Measurements from ENCODE around the gene FXYD7.

Gene FXYD7

GRCh38 chr19:35105411-35106290, 37.4 kb upstream of the FXYD7 start:
- H3K36me3 Mint-ChIP-seq (ENCODE audit: low read depth) = no peaks in the 10 kb centered on the region
- peaks cover 2% of the 10 kb centered on the region for H3K27me3 Mint-ChIP-seq (ENCODE audit: low read depth)
- DNase-seq (ENCODE audit: low spot score) = no peak
- no peak overlapping the region for H3K4me3 Mint-ChIP-seq
- H3K9me3 Mint-ChIP-seq = no peaks in the 10 kb centered on the region
- no peak overlapping the region for H3K27ac Mint-ChIP-seq
- H3K4me1 Mint-ChIP-seq (ENCODE audit: low read depth) = no peaks in the 10 kb centered on the region

DNA sequence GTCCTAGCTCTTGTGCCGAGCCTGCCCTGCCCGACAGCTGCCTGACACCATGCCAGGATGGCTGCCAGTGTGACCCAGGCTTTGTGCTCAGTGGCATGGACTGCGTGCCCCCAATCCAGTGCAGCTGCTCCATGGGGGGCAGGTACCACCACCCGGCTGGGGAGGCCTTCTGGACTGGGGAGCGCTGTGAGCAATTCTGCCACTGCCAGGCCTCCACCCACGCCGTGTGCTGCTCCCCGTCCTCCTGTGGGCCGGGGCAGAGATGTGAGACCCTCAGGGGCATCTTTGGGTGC, 36.8 kb upstream of the FXYD7 start:
- Mint-ChIP-seq H3K4me1 (ENCODE audit: low read depth) (no peaks in the 10 kb centered on the region), H3K27me3 (ENCODE audit: low read depth) (peaks cover 2% of the 10 kb centered on the region), H3K27ac (no peak overlapping the region), H3K36me3 (ENCODE audit: low read depth) (no peaks in the 10 kb centered on the region), H3K4me3 (no peak overlapping the region), H3K9me3 (no peaks in the 10 kb centered on the region)
- DNase-seq (ENCODE audit: low spot score) = no peak

- H3K27me3 Mint-ChIP-seq (ENCODE audit: low read depth) = peaks cover 2% of the 10 kb centered on the region
- no peaks in the 10 kb centered on the region for H3K9me3 Mint-ChIP-seq
- H3K4me3 Mint-ChIP-seq = no peak overlapping the region
- no peak for DNase-seq (ENCODE audit: low spot score)
- no peaks in the 10 kb centered on the region for H3K4me1 Mint-ChIP-seq (ENCODE audit: low read depth)
- no peak overlapping the region for H3K27ac Mint-ChIP-seq
- H3K36me3 Mint-ChIP-seq (ENCODE audit: low read depth) = no peaks in the 10 kb centered on the region
Observed at GRCh38 chr19:35106898-35107541, 36.0 kb upstream of the FXYD7 start.

- H3K36me3 Mint-ChIP-seq (ENCODE audit: low read depth) = no peaks in the 10 kb centered on the region
- no peak overlapping the region for H3K4me3 Mint-ChIP-seq
- no peaks in the 10 kb centered on the region for H3K9me3 Mint-ChIP-seq
- peak; percentile 23 for DNase-seq (ENCODE audit: low spot score)
- no peaks in the 10 kb centered on the region for H3K4me1 Mint-ChIP-seq (ENCODE audit: low read depth)
- H3K27ac Mint-ChIP-seq = no peak overlapping the region
- peaks cover 2% of the 10 kb centered on the region for H3K27me3 Mint-ChIP-seq (ENCODE audit: low read depth)
Observed at GRCh38 chr19:35107545-35107944, 35.5 kb upstream of the FXYD7 start.

DNA sequence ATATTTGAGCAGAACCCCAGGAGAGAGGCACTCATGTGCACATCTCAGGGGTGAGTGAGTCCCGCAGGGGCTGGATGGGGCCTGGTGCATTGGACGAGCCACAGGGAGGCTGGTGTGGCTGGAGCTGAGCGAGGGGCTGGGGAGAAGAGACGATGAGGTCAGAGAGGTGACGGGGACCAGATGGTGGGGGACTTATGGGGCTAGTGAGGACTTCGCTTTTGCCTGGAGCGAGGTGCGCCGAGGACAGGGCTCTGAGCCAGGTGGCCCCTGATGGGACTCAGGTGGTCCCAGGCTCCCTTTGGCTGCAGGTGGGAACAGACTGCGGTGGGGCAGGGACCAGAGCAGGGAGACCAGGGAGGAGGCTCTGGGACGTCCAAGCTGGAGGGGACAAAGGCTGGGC, 34.3 kb upstream of the FXYD7 start:
- Mint-ChIP-seq H3K27me3 (ENCODE audit: low read depth) (peaks cover 2% of the 10 kb centered on the region), H3K4me1 (ENCODE audit: low read depth) (no peaks in the 10 kb centered on the region), H3K9me3 (no peaks in the 10 kb centered on the region), H3K4me3 (no peak overlapping the region), H3K27ac (no peak overlapping the region), H3K36me3 (ENCODE audit: low read depth) (no peaks in the 10 kb centered on the region)
- DNase-seq (ENCODE audit: low spot score) = no peak

GRCh38 chr19:35109395-35110112, 33.5 kb upstream of the FXYD7 start:
- H3K27me3 Mint-ChIP-seq (ENCODE audit: low read depth) = peaks cover 4% of the 10 kb centered on the region
- H3K36me3 Mint-ChIP-seq (ENCODE audit: low read depth) = no peaks in the 10 kb centered on the region
- no peak overlapping the region for H3K27ac Mint-ChIP-seq
- H3K4me1 Mint-ChIP-seq (ENCODE audit: low read depth) = peaks cover 2% of the 10 kb centered on the region
- no peak overlapping the region for H3K4me3 Mint-ChIP-seq
- no peaks in the 10 kb centered on the region for H3K9me3 Mint-ChIP-seq
- no peak for DNase-seq (ENCODE audit: low spot score)

DNA sequence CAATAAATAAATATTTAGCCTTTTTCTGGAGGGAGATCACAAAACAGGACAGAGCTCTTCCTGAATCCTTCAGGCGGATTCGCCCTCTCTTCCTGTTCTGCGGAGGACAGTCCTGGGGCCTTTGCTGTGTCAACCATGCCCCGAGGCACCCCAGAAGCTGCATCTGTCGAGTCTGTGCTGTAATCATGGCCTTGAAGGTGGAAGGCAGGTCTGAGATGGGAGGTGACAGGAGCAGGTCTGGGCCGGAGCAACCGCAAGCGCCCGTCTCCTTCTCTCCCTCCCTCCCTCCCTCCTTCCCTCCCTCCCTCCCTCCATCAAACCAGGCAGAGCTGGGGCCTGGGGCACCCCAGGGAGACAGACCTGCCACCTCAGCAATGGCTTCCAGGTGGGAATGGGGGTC, 32.1 kb upstream of the FXYD7 start:
- H3K4me3 Mint-ChIP-seq = no peak overlapping the region
- peaks cover 4% of the 10 kb centered on the region for H3K27me3 Mint-ChIP-seq (ENCODE audit: low read depth)
- H3K4me1 Mint-ChIP-seq (ENCODE audit: low read depth) = peaks cover 4% of the 10 kb centered on the region
- no peak for DNase-seq (ENCODE audit: low spot score)
- H3K36me3 Mint-ChIP-seq (ENCODE audit: low read depth) = no peaks in the 10 kb centered on the region
- H3K27ac Mint-ChIP-seq = no peak overlapping the region
- H3K9me3 Mint-ChIP-seq = no peaks in the 10 kb centered on the region

- Mint-ChIP-seq H3K4me3 (no peak overlapping the region), H3K36me3 (ENCODE audit: low read depth) (no peaks in the 10 kb centered on the region), H3K4me1 (ENCODE audit: low read depth) (peaks cover 4% of the 10 kb centered on the region), H3K27me3 (ENCODE audit: low read depth) (peaks cover 4% of the 10 kb centered on the region), H3K9me3 (no peaks in the 10 kb centered on the region), H3K27ac (no peak overlapping the region)
- no peak for DNase-seq (ENCODE audit: low spot score)
Observed at GRCh38 chr19:35112995-35113688, 29.9 kb upstream of the FXYD7 start.

DNA sequence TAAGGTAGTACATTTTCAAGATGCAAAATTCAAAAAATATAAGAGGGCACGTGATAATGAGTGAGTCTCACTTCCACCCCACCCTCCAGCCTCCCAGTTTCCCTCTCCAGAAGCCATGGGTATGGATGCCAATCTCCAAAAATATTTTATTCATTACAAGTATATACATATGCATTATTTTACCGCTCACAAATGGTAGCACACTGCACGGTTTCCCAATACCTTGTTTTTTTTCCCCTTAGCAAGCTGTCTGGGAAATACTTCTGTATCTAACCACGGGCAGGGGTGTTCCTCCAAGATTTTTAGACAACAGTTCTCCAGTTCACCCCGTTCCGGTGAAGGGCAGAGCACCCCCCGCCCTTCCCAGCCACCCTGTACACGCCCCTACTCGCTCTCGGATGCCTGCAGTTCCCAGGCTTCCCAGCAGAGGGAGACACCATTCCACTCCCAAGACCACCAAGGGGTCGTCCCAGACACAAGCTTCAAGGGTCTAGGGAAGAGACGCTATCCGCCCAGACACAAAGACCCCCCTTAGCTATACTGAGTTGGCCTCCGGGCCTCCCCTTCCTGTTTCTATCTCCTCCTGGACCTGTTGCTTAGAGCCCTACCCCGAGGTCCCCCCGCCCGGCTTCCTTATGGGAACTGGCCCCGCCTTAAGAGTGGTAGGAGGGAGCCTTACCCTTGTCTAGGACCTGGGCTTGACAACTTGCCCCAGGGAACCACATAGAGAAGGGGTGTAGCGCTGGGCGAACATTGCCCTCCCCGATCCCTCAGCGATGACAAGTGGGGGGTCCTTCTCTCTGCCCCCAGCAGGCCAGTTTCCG, 28.5 kb upstream of the FXYD7 start:
- H3K27ac Mint-ChIP-seq = no peak overlapping the region
- H3K27me3 Mint-ChIP-seq (ENCODE audit: low read depth) = peaks cover 4% of the 10 kb centered on the region
- H3K9me3 Mint-ChIP-seq = no peaks in the 10 kb centered on the region
- peak; percentile 39 for DNase-seq (ENCODE audit: low spot score)
- no peaks in the 10 kb centered on the region for H3K36me3 Mint-ChIP-seq (ENCODE audit: low read depth)
- H3K4me3 Mint-ChIP-seq = no peak overlapping the region
- peaks cover 4% of the 10 kb centered on the region for H3K4me1 Mint-ChIP-seq (ENCODE audit: low read depth)

DNA sequence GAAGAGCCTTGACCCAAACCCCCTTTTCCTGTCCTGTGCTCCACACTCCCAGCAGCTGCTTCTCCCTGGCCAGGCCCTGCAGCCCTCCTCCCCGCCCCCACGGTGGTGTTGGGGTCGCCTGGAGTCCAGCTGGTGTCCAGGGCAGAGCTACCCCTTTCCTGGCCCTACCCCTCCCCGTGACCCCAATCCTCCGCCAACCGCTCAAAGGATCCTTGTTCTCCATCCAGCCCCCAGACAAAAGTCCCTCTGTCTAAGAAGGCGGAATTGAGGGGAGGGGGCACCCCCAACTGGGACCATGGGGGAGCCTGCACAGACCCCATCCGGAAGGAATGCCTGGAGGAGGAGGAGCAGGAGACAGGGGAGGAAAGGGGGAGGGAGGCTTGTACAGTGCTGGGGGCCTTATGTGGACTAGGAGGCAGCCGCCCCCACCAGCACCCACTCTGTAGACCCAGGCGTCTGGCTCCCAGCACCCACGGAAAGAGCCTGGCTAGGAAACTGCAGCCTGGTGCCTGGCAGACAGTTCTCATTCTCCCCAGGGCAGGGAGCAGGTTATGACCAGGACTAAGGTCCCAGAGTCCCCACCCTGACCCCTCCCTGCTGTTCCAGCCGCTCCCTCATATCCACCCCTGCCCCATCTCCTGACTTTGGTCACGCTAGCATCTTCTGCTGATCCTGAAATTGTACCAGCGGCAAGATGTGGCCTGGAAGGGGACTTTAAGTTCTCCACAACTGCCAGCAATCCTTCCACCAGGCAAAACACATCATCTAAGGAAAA, 27.7 kb upstream of the FXYD7 start, which contains the start of gene FXYD3:
Gene FXYD3 (plus strand): TSS at position 647 of the 775 bp plus-strand sequence. CDS start 3,554 bp downstream, outside the sequence.
- DNase-seq (ENCODE audit: low spot score) = no peak
- no peaks in the 10 kb centered on the region for H3K36me3 Mint-ChIP-seq (ENCODE audit: low read depth)
- no peak within 1 kb of the TSS for H3K4me3 Mint-ChIP-seq
- no peaks in the 10 kb centered on the region for H3K9me3 Mint-ChIP-seq
- peaks cover 2% of the 10 kb centered on the region for H3K27me3 Mint-ChIP-seq (ENCODE audit: low read depth)
- peaks cover 4% of the 10 kb centered on the region for H3K4me1 Mint-ChIP-seq (ENCODE audit: low read depth)
- H3K27ac Mint-ChIP-seq = no peak within 1 kb of the TSS

GRCh38 chr19:35116072-35116801, 26.8 kb upstream of the FXYD7 start:
- no peak for DNase-seq (ENCODE audit: low spot score)
- Mint-ChIP-seq H3K9me3 (no peaks in the 10 kb centered on the region), H3K4me1 (ENCODE audit: low read depth) (peaks cover 4% of the 10 kb centered on the region), H3K4me3 (no peak overlapping the region), H3K36me3 (ENCODE audit: low read depth) (no peaks in the 10 kb centered on the region), H3K27me3 (ENCODE audit: low read depth) (peaks cover 2% of the 10 kb centered on the region), H3K27ac (no peak overlapping the region)

GRCh38 chr19:35117116-35117515, 25.9 kb upstream of the FXYD7 start:
- no peak overlapping the region for H3K4me3 Mint-ChIP-seq
- H3K27me3 Mint-ChIP-seq (ENCODE audit: low read depth) = peaks cover 2% of the 10 kb centered on the region
- peaks cover 4% of the 10 kb centered on the region for H3K4me1 Mint-ChIP-seq (ENCODE audit: low read depth)
- no peaks in the 10 kb centered on the region for H3K9me3 Mint-ChIP-seq
- H3K27ac Mint-ChIP-seq = no peak overlapping the region
- H3K36me3 Mint-ChIP-seq (ENCODE audit: low read depth) = no peaks in the 10 kb centered on the region
- DNase-seq (ENCODE audit: low spot score) = no peak
